Endothelial cell of umbilical vein (primary cell): ENCODE results near the gene DPYSL4. TPM values are rescaled to one million over a fixed set of nuclear protein-coding genes. Genes with fewer than 3 reads are reported as not detected.

Experiments
- BruUV-seq: library from RNA; stranded (reverse); fragments of 400-500 nt; replicated peaks from 2 replicates; lab custom pipeline; 2021; lab: Mats Ljungman, UMichigan
- CTCF ChIA-PET: fragments of 300-600, 350-600 bp; sonication (Branson Sonifier 250); formaldehyde crosslinking; loops from one replicate; lab custom pipeline; 2021; ENCODE audit warnings: antibody characterized with exemption, inconsistent platforms; lab: Charles Lee
- POLR2A ChIA-PET: fragments of 300-600, 350-600 bp; sonication (Branson Sonifier 250); formaldehyde crosslinking; loops from one replicate; lab custom pipeline; 2021; ENCODE audit warnings: antibody characterized with exemption, inconsistent platforms; lab: Charles Lee
- DNase-seq: peaks from one replicate; pipeline ENCODE4 v3.0.0-alpha.2; 2011; ENCODE audit warnings: low read depth, low spot score
- FAIRE-seq: peaks from 2 replicates; lab custom pipeline; 2011; peaks lifted over from hg19 to GRCh38; lab: Jason Lieb, UNC
- H2AFZ ChIP-seq: 2 replicates; pipeline ENCODE4 v1.6.0; 2012; ENCODE audit warnings: low read depth, low read length, control low read depth, inconsistent platforms
- H3K27ac ChIP-seq: 2 replicates; pipeline ENCODE4 v1.5.1; 2011; ENCODE audit warnings: low read depth, mild to moderate bottlenecking, control low read depth, low read length, moderate library complexity; ENCODE audit not compliant: insufficient read depth
- H3K27me3 ChIP-seq, 2 experiments: 2 replicates each; pipeline versions ENCODE4 v1.6.0 to v1.6.1; 2011; ENCODE audit warnings: low read length in 2 of 2, mixed read lengths in 1 of 2; ENCODE audit not compliant: control insufficient read depth in 2 of 2, insufficient read depth in 2 of 2
- H3K36me3 ChIP-seq, 2 experiments: 2 replicates in 1 of 2; 3 replicates in 1 of 2; pipeline ENCODE4 v1.5.1; 2011; ENCODE audit warnings: low read length in 2 of 2, mild to moderate bottlenecking in 1 of 2, moderate library complexity in 1 of 2; ENCODE audit not compliant: control insufficient read depth in 2 of 2, insufficient read depth in 2 of 2; ENCODE audit errors: extremely low read depth in 1 of 2
- H3K4me1 ChIP-seq: 3 replicates; pipeline ENCODE4 v1.5.1; 2011; ENCODE audit warnings: mild to moderate bottlenecking, low read length; ENCODE audit not compliant: control insufficient read depth, insufficient read depth; ENCODE audit errors: extremely low read depth
- H3K4me2 ChIP-seq: 2 replicates; pipeline ENCODE4 v1.6.1; 2011; ENCODE audit warnings: low read length, control low read depth, mixed read lengths; ENCODE audit not compliant: insufficient read depth
- H3K4me3 ChIP-seq, 3 experiments: fragments of 200-600 bp in 1 of 3; sonication (generic), shearing (Covaris generic) in 1 of 3; replicated peaks in 1 of 3; 2 replicates each; pipeline ENCODE4 v1.5.1; 2011 to 2016; ENCODE audit warnings: control low read depth in 3 of 3, low read length in 3 of 3, mild to moderate bottlenecking in 2 of 3, inconsistent platforms in 1 of 3, low read depth in 1 of 3, moderate library complexity in 1 of 3; ENCODE audit not compliant: insufficient read depth in 1 of 3
- H3K79me2 ChIP-seq: 2 replicates; pipeline ENCODE4 v1.6.0; 2012; ENCODE audit warnings: low read length, inconsistent platforms; ENCODE audit not compliant: control insufficient read depth, insufficient read depth
- H3K9ac ChIP-seq: replicated peaks from 2 replicates; pipeline ENCODE3; 2011; ENCODE audit warnings: low read length, control low read depth; ENCODE audit not compliant: insufficient read depth; ENCODE audit errors: extremely low read depth
- H3K9me1 ChIP-seq: replicated peaks from 3 replicates; pipeline ENCODE4 v1.6.0; 2011; ENCODE audit warnings: mild to moderate bottlenecking, low read length; ENCODE audit not compliant: control insufficient read depth, insufficient read depth; ENCODE audit errors: extremely low read depth
- H3K9me3 ChIP-seq: replicated peaks from 2 replicates; pipeline ENCODE4 v1.5.1; 2012; ENCODE audit warnings: low read length, inconsistent platforms; ENCODE audit not compliant: control insufficient read depth, insufficient read depth
- H4K20me1 ChIP-seq: replicated peaks from 2 replicates; pipeline ENCODE3; 2011; ENCODE audit warnings: mild to moderate bottlenecking, low read length; ENCODE audit not compliant: control insufficient read depth, insufficient read depth; ENCODE audit errors: extremely low read depth
- CTCF ChIP-seq, 2 donors: IDR thresholded peaks; 1 replicate in 1 of 2; 2 replicates in 1 of 2; pipeline ENCODE4 v1.5.1; 2011; ENCODE audit warnings: low read length in 2 of 2, mild to moderate bottlenecking in 2 of 2, moderate library complexity in 2 of 2, control low read depth in 1 of 2, inconsistent platforms in 1 of 2, low read depth in 1 of 2; ENCODE audit not compliant: insufficient read depth in 1 of 2; ENCODE audit errors: extremely low read depth in 1 of 2
- EZH2 ChIP-seq: IDR thresholded peaks from 2 replicates; pipeline ENCODE4 v1.6.1; 2012; ENCODE audit warnings: borderline replicate concordance, low read depth, mild to moderate bottlenecking, moderate library complexity, low read length, inconsistent platforms; ENCODE audit not compliant: severe bottlenecking
- FOS ChIP-seq: IDR thresholded peaks from 2 replicates; pipeline ENCODE4 v1.6.1; 2011; ENCODE audit warnings: mild to moderate bottlenecking, low read length, moderate library complexity, borderline replicate concordance; ENCODE audit not compliant: insufficient read depth
- GATA2 ChIP-seq: IDR thresholded peaks from 2 replicates; pipeline ENCODE4 v1.7.0; 2011; ENCODE audit warnings: low read depth, mild to moderate bottlenecking, moderate library complexity, mixed read lengths, low read length; ENCODE audit not compliant: insufficient read length, insufficient read depth
- JUN ChIP-seq: IDR thresholded peaks from 2 replicates; pipeline ENCODE4 v1.6.1; 2011; ENCODE audit warnings: borderline replicate concordance, low read depth; ENCODE audit not compliant: insufficient read length, insufficient read depth
- MAX ChIP-seq: IDR thresholded peaks from 2 replicates; pipeline ENCODE4 v1.6.1; 2011; ENCODE audit not compliant: insufficient read depth, insufficient read length
- MYC ChIP-seq: IDR thresholded peaks from one replicate; pipeline ENCODE4 v1.6.1; 2011; ENCODE audit warnings: mild to moderate bottlenecking, low read depth, low read length
- POLR2A ChIP-seq: IDR thresholded peaks from 2 replicates; pipeline ENCODE4 v1.6.1; 2012; ENCODE audit warnings: low read depth, mild to moderate bottlenecking, control low read depth, low read length
- POLR2AphosphoS5 ChIP-seq: IDR thresholded peaks from 2 replicates; pipeline ENCODE4 v1.6.1; 2012; ENCODE audit warnings: low read depth, mild to moderate bottlenecking, control low read depth, low read length, moderate library complexity; ENCODE audit not compliant: insufficient read depth
- dilution Hi-C: fragments of 300-500 bp; cut with MboI; formaldehyde crosslinking; loops from one replicate; pipeline ENCODE4 v1.15.0; 2019; ENCODE audit warnings: low sequenced_read_pairs; ENCODE audit not compliant: extremely low pct_ligation_motif_present
- intact Hi-C: fragments of 100-400 bp; cut with micrococcal nuclease; formaldehyde crosslinking; loops from one replicate; pipeline ENCODE4 v1.10.0; 2022
- polyA plus RNA-seq, 4 experiments: library from polyadenylated mRNA; depleted of rRNA in 3 of 4; stranded (reverse) in 3 of 4; unstranded in 1 of 4; fragments of >200 nt; gene quantifications; 2 replicates each; pipeline versions ENCODE4 v1.2.1 to v1.2.3, GENCODE V29; 2011 to 2012; ENCODE audit warnings: missing spikeins in 1 of 4
- total RNA-seq: library from RNA; stranded (reverse); gene quantifications from 2 replicates; pipeline ENCODE4 v1.2.3, GENCODE V29; 2021

The DPYSL4 gene
- total and polyA plus RNA-seq, 2 donors (not counting 3 experiments of a cell fraction or from before 2014, with no cell fraction given) = 27.1 to 60.0 TPM

- Histone ChIP-seq H3K9me3 (no peaks in the 10 kb centered on the region), H3K9me1 (no peaks in the 10 kb centered on the region), H3K27ac (no peak overlapping the region), H4K20me1 (no peaks in the 10 kb centered on the region), H3K9ac (no peak overlapping the region), H3K4me3 (no peak overlapping the region), H3K36me3 (no peaks in the 10 kb centered on the region), H3K4me1 (no peaks in the 10 kb centered on the region), H3K79me2 (no peaks in the 10 kb centered on the region), H3K4me2 (no peak overlapping the region), H3K27me3 (peaks cover 0 to 4% of the 10 kb centered on the region in 2 experiments), H2AFZ (no peak overlapping the region)
- no TSS peak for BruUV-seq
- ChIA-PET CTCF (no interaction called here), POLR2A (no interaction called here)
- no peak for DNase-seq
- intact Hi-C loops = no loop called here
- dilution Hi-C loops = no loop called here
- TF ChIP-seq MAX (no peak), JUN (no peak), FOS (no peak), CTCF (IDR thresholded peaks at IDR 0.05; ENCODE audit: extremely low read depth in 1 of 2, insufficient read depth in 1 of 2, low read depth in 1 of 2, low read length in 2 of 2) (no peak), GATA2 (no peak), POLR2A (no peak), EZH2 (no peak), MYC (no peak), POLR2AphosphoS5 (no peak)
- no peak for FAIRE-seq
Observed at GRCh38 chr10:132174237-132174636, 12.5 kb upstream of the DPYSL4 start.
